Natural killer cell (primary cell): Measurements from ENCODE around the gene IL1RAPL1. TPM values are rescaled to one million over a fixed set of nuclear protein-coding genes. Genes with fewer than 3 reads are reported as not detected.
"Not testable (repeated sequence)": the region's sequence is repeated elsewhere in the genome, so short reads cannot be mapped to it uniquely, and the experiment has no call there.

Source experiments
- ATAC-seq, 3 donors: fragments of 150-1000 bp in 2 of 3; fragments of 200-7000 bp in 1 of 3; cut with Tn5 transposase; 1 replicate in 1 of 3; 2 replicates in 2 of 3; pipeline ENCODE4 v1.10.0; 2021; ENCODE audit warnings: mild to moderate bottlenecking in 2 of 3, moderate library complexity in 2 of 3
- DNase-seq, 2 donors: peaks; one replicate each; pipeline versions ENCODE4 v3.0.0 to v3.0.0-alpha.2; 2013 to 2021; ENCODE audit warnings: mixed read lengths in 1 of 2
- H3K27ac ChIP-seq: one replicate; pipeline ENCODE4 v1.5.1; 2013; ENCODE audit warnings: mild to moderate bottlenecking, low read length
- H3K27me3 ChIP-seq: one replicate; pipeline ENCODE4 v1.6.1; 2013; ENCODE audit warnings: low read length; ENCODE audit not compliant: control insufficient read depth, insufficient read depth
- H3K36me3 ChIP-seq: one replicate; pipeline ENCODE4 v1.6.1; 2013; ENCODE audit warnings: low read length; ENCODE audit not compliant: control insufficient read depth, insufficient read depth
- H3K4me1 ChIP-seq: one replicate; pipeline ENCODE4 v1.6.1; 2013; ENCODE audit warnings: low read length; ENCODE audit not compliant: control insufficient read depth, insufficient read depth
- H3K4me3 ChIP-seq: one replicate; pipeline ENCODE4 v1.5.1; 2013; ENCODE audit warnings: low read length
- H3K9me3 ChIP-seq: one replicate; pipeline ENCODE4 v1.6.1; 2013; ENCODE audit warnings: low read length; ENCODE audit not compliant: control insufficient read depth, insufficient read depth
- H3K27ac Mint-ChIP-seq, 2 donors: one replicate each; pipeline ENCODE4 v1.8.0; 2022; ENCODE audit warnings: mild to moderate bottlenecking in 2 of 2, mixed read lengths in 2 of 2, moderate library complexity in 1 of 2
- H3K27me3 Mint-ChIP-seq, 2 donors: one replicate each; pipeline ENCODE4 v1.8.0; 2022; ENCODE audit warnings: low read depth in 2 of 2, mixed read lengths in 2 of 2
- H3K36me3 Mint-ChIP-seq: one replicate; pipeline ENCODE4 v1.8.0; 2022; ENCODE audit warnings: mixed read lengths
- H3K4me1 Mint-ChIP-seq, 2 donors: one replicate each; pipeline ENCODE4 v1.8.0; 2022; ENCODE audit warnings: mixed read lengths in 2 of 2
- H3K4me3 Mint-ChIP-seq: one replicate; pipeline ENCODE4 v1.8.0; 2022; ENCODE audit warnings: mild to moderate bottlenecking, moderate library complexity, mixed read lengths
- H3K9me3 Mint-ChIP-seq, 2 donors: one replicate each; pipeline ENCODE4 v1.8.0; 2022; ENCODE audit warnings: mixed read lengths in 2 of 2
- WGBS: methylation state at CpG from one replicate; pipeline ENCODE4 v1.1.7; 2013; ENCODE audit warnings: missing lambda C conversion rate; ENCODE audit not compliant: insufficient coverage; 5-methylcytosine and 5-hydroxymethylcytosine counted together
- intact Hi-C: fragments of 100-400 bp; cut with micrococcal nuclease; formaldehyde crosslinking; loops from one replicate; pipeline ENCODE4 v1.14.2; 2022
- total RNA-seq, 4 donors: library from RNA; stranded (reverse); fragments of 120-200 nt in 1 of 4; gene quantifications; one replicate each; pipeline versions ENCODE4 v1.2.3 to v1.2.4, GENCODE V29; 2013 to 2022
- TF ChIP-seq, protein P1 (sequence below): fragments of 200-600 bp; IDR thresholded peaks from one replicate; pipeline ENCODE4 v1.8.0; 2022; ENCODE audit warnings: antibody characterized with exemption

The IL1RAPL1 gene
- total RNA-seq, 3 donors from 2014 or later (not counting 1 experiment from before 2014, with no cell fraction given), result not detected

- no peak for DNase-seq
- no peak overlapping the region for H3K27ac ChIP-seq
- no peak overlapping the region for H3K27ac Mint-ChIP-seq
- H3K27me3 ChIP-seq, result no peaks in the 10 kb centered on the region
- no peaks in the 10 kb centered on the region for H3K36me3 ChIP-seq
- intact Hi-C loops, result no loop called here
- no peaks in the 10 kb centered on the region for H3K27me3 Mint-ChIP-seq
- peaks cover 9 to 11% of the 10 kb centered on the region in 2 donors for H3K9me3 Mint-ChIP-seq
- no peaks in the 10 kb centered on the region for H3K9me3 ChIP-seq
- TF ChIP-seq, protein P1, sequence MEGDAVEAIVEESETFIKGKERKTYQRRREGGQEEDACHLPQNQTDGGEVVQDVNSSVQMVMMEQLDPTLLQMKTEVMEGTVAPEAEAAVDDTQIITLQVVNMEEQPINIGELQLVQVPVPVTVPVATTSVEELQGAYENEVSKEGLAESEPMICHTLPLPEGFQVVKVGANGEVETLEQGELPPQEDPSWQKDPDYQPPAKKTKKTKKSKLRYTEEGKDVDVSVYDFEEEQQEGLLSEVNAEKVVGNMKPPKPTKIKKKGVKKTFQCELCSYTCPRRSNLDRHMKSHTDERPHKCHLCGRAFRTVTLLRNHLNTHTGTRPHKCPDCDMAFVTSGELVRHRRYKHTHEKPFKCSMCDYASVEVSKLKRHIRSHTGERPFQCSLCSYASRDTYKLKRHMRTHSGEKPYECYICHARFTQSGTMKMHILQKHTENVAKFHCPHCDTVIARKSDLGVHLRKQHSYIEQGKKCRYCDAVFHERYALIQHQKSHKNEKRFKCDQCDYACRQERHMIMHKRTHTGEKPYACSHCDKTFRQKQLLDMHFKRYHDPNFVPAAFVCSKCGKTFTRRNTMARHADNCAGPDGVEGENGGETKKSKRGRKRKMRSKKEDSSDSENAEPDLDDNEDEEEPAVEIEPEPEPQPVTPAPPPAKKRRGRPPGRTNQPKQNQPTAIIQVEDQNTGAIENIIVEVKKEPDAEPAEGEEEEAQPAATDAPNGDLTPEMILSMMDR, result no peak
- H3K36me3 Mint-ChIP-seq, result no peaks in the 10 kb centered on the region
- WGBS, result 92% methylated on average over 1 of the region's 2 CpGs
- H3K4me3 Mint-ChIP-seq, result no peak overlapping the region
- H3K4me3 ChIP-seq, result no peak overlapping the region
- no peaks in the 10 kb centered on the region for H3K4me1 Mint-ChIP-seq
- H3K4me1 ChIP-seq, result no peaks in the 10 kb centered on the region
- no peak for ATAC-seq
These were observed 200.0 kb downstream of the IL1RAPL1 start for GRCh38 chrX:28787206-28787605.

DNA sequence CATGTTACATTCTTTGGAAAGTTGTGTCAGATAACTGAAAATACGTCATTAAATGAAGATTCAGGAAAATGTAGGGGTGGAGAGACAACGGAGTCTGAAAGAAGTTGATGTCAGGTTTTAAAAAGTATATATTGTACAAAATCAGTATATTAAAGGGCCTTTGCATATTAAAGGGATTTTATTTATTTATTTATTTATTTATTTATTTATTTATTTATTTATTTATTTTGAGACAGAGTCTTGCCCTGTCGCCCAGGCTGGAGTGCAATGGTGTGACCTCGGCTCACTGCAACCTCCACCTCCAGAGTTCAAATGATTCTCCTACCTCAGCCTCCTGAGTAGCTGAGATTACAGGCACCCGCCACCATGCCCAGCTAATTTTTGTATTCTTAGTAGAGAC, 213.4 kb downstream of the IL1RAPL1 start:
- H3K4me1 ChIP-seq, intact Hi-C loops: not testable (repeated sequence)

GRCh38 chrX:28802625-28803024, 215.4 kb downstream of the IL1RAPL1 start:
- WGBS, result no CpG with 5 or more reads among the region's 1 CpG
- no peak overlapping the region for H3K27ac ChIP-seq
- intact Hi-C loops, result no loop called here
- Mint-ChIP-seq H3K9me3 (peaks cover 7 to 22% of the 10 kb centered on the region in 2 donors), H3K36me3 (no peaks in the 10 kb centered on the region), H3K27ac (no peak overlapping the region), H3K4me1 (no peaks in the 10 kb centered on the region), H3K4me3 (no peak overlapping the region), H3K27me3 (no peaks in the 10 kb centered on the region)
- no peaks in the 10 kb centered on the region for H3K4me1 ChIP-seq
- TF ChIP-seq, protein P1, result no peak
- H3K36me3 ChIP-seq, result no peaks in the 10 kb centered on the region
- DNase-seq (no peak), ATAC-seq (no peak)
- H3K27me3 ChIP-seq, result no peaks in the 10 kb centered on the region
- H3K9me3 ChIP-seq, result no peaks in the 10 kb centered on the region
- no peak overlapping the region for H3K4me3 ChIP-seq

More for the DNA sequence above, 213.4 kb downstream of the IL1RAPL1 start:
- H3K4me3 ChIP-seq, H3K36me3 Mint-ChIP-seq, H3K9me3 ChIP-seq, ATAC-seq, H3K27ac ChIP-seq, H3K36me3 ChIP-seq, H3K27me3 Mint-ChIP-seq, H3K27me3 ChIP-seq, DNase-seq, H3K27ac Mint-ChIP-seq, H3K4me3 Mint-ChIP-seq, H3K4me1 Mint-ChIP-seq: not testable (repeated sequence)
- WGBS, result 61% methylated on average over 2 of the region's 5 CpGs
- H3K9me3 Mint-ChIP-seq, result peaks cover 9 to 25% of the 10 kb centered on the region in 2 donors

DNA sequence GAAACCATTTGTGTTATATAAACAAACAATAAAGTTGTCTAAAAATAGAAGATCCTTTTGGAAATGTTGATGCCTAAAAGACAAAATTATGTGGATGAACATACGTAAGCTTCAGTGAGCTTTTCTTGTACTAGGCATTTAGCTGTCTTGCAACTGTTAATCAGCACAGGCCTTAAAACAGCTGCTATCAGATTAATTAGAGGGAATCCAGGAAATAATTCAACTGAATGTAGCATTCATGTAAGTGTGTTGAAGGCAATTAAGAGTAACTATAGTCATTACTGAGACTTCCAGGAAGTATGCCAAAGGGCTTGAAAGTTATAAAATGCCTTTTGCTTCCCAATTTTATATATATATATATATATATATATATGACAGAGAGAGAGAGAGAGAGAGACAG, 248.7 kb downstream of the IL1RAPL1 start:
- H3K9me3 ChIP-seq, result no peaks in the 10 kb centered on the region
- Mint-ChIP-seq H3K4me1 (no peaks in the 10 kb centered on the region), H3K27me3 (no peaks in the 10 kb centered on the region), H3K36me3 (no peaks in the 10 kb centered on the region), H3K27ac (no peak overlapping the region), H3K4me3 (no peak overlapping the region), H3K9me3 (peaks cover 3 to 10% of the 10 kb centered on the region in 2 donors)
- H3K36me3 ChIP-seq, result no peaks in the 10 kb centered on the region
- H3K4me1 ChIP-seq, result no peaks in the 10 kb centered on the region
- H3K27ac ChIP-seq, result no peak overlapping the region
- no peak overlapping the region for H3K4me3 ChIP-seq
- 100% methylated on average over 1 of the region's 1 CpG for WGBS
- TF ChIP-seq, protein P1, result no peak
- DNase-seq, result no peak
- ATAC-seq, result no peak
- intact Hi-C loops, result no loop called here
- no peaks in the 10 kb centered on the region for H3K27me3 ChIP-seq
